ENCODE measurements around the gene IFI16. TPM values are rescaled to one million over a fixed set of nuclear protein-coding genes. Genes with fewer than 3 reads are reported as not detected.

The IFI16 gene
- polyA plus RNA-seq, 1 experiment, result 179 TPM

GRCh38 chr1:159071970-159072582 lies 62.4 kb downstream of the IFI16 start:
- CTCF ChIA-PET, result interaction anchor here (0.6 to 5.8 kb wide), 19 partner anchors 11 to 976 kb away, joined by 3 to 69 read pairs (median 5); no protein-coding TSS in a partner anchor
- peak; percentile 78 for TF ChIP-seq CTCF (IDR thresholded peaks at IDR 0.05; ENCODE audit: low read depth, low read length)
- no peak overlapping the region for H3K27ac ChIP-seq (ENCODE audit: low read depth, low read length)
- no peaks in the 10 kb centered on the region for H3K9me3 ChIP-seq (ENCODE audit: control insufficient read depth, insufficient read depth, low read length)
- DNase-seq (ENCODE audit: low read depth, low spot score), result peak; percentile 48
- no peak overlapping the region for H3K4me3 ChIP-seq (ENCODE audit: low read depth, low read length)
- H3K27me3 ChIP-seq (ENCODE audit: control insufficient read depth, insufficient read depth, low read length), result no peaks in the 10 kb centered on the region
- POLR2A ChIA-PET, result no interaction called here

GRCh38 chr1:159076438-159077119 lies 66.9 kb downstream of the IFI16 start, which contains the start of gene AIM2:
TSS of gene AIM2 (minus strand) at chr1:159076766. CDS start at chr1:159073499, 3,267 bp downstream.
- no peaks in the 10 kb centered on the region for H3K27me3 ChIP-seq (ENCODE audit: control insufficient read depth, insufficient read depth, low read length)
- DNase-seq (ENCODE audit: low read depth, low spot score), result no peak
- ChIA-PET POLR2A (no interaction called here), CTCF (interaction anchor here (1.6 kb wide), 1 partner anchor 959 kb away, joined by 3 read pairs; no protein-coding TSS in a partner anchor)
- no peaks in the 10 kb centered on the region for H3K9me3 ChIP-seq (ENCODE audit: control insufficient read depth, insufficient read depth, low read length)
- H3K27ac ChIP-seq (ENCODE audit: low read depth, low read length), result no peak within 1 kb of the TSS
- no peak within 1 kb of the TSS for H3K4me3 ChIP-seq (ENCODE audit: low read depth, low read length)
- TF ChIP-seq CTCF (IDR thresholded peaks at IDR 0.05; ENCODE audit: low read depth, low read length), result no peak

- CTCF ChIA-PET, result no interaction called here
- peaks cover 1% of the 10 kb centered on the region for H3K27me3 ChIP-seq (ENCODE audit: control insufficient read depth, insufficient read depth, low read length)
- no peak overlapping the region for H3K4me3 ChIP-seq (ENCODE audit: low read depth, low read length)
- POLR2A ChIA-PET, result no interaction called here
- no peak overlapping the region for H3K27ac ChIP-seq (ENCODE audit: low read depth, low read length)
- TF ChIP-seq CTCF (IDR thresholded peaks at IDR 0.05; ENCODE audit: low read depth, low read length), result no peak
- DNase-seq (ENCODE audit: low read depth, low spot score), result no peak
- no peaks in the 10 kb centered on the region for H3K9me3 ChIP-seq (ENCODE audit: control insufficient read depth, insufficient read depth, low read length)
Observed at GRCh38 chr1:159077120-159077961, 67.6 kb downstream of the IFI16 start.

GRCh38 chr1:159079525-159079924 lies 69.8 kb downstream of the IFI16 start:
- H3K9me3 ChIP-seq (ENCODE audit: control insufficient read depth, insufficient read depth, low read length), result no peaks in the 10 kb centered on the region
- CTCF ChIA-PET, result interaction anchor here (0.6 to 1.0 kb wide), 2 partner anchors 9 to 27 kb away, joined by 3 to 4 read pairs; no protein-coding TSS in a partner anchor

More at GRCh38 chr1:159079525-159079924, 69.8 kb downstream of the IFI16 start:
- Histone ChIP-seq H3K4me3 (ENCODE audit: low read depth, low read length) (no peak overlapping the region), H3K27ac (ENCODE audit: low read depth, low read length) (no peak overlapping the region), H3K27me3 (ENCODE audit: control insufficient read depth, insufficient read depth, low read length) (peaks cover 3% of the 10 kb centered on the region)
- POLR2A ChIA-PET, result no interaction called here
- no peak for DNase-seq (ENCODE audit: low read depth, low spot score)
- no peak for TF ChIP-seq CTCF (IDR thresholded peaks at IDR 0.05; ENCODE audit: low read depth, low read length)
